Neutrophil (primary cell): ENCODE measurements around the gene STIL.
A peak's percentile ranks its signal among the peaks of the same experiment; 100 is the strongest.
"Not testable (repeated sequence)": the region's sequence is repeated elsewhere in the genome, so short reads cannot be mapped to it uniquely, and the experiment has no call there.

Experiments
- H3K27ac ChIP-seq: fragments of 200-600 bp; sonication (generic); 2 replicates; pipeline ENCODE4 v1.5.1; 2016; ENCODE audit warnings: mild to moderate bottlenecking, moderate library complexity
- H3K27me3 ChIP-seq: fragments of 200-600 bp; sonication (generic); 2 replicates; pipeline ENCODE4 v1.6.0; 2016; ENCODE audit warnings: mild to moderate bottlenecking
- H3K36me3 ChIP-seq: fragments of 200-600 bp; sonication (generic); 2 replicates; pipeline ENCODE4 v1.5.1; 2017
- H3K4me1 ChIP-seq, 2 experiments: fragments of 200-600 bp in 1 of 2; sonication (generic) in 1 of 2; 1 replicate in 1 of 2; 2 replicates in 1 of 2; pipeline versions ENCODE4 v1.5.1 to v1.6.1; 2013 to 2016; ENCODE audit warnings: low read depth in 1 of 2, low read length in 1 of 2, mild to moderate bottlenecking in 1 of 2, moderate library complexity in 1 of 2; ENCODE audit not compliant: control insufficient read depth in 1 of 2, insufficient read depth in 1 of 2
- H3K4me3 ChIP-seq, 2 experiments: fragments of 200-600 bp in 1 of 2; sonication (generic) in 1 of 2; 1 replicate in 1 of 2; 2 replicates in 1 of 2; pipeline ENCODE4 v1.5.1; 2013 to 2016; ENCODE audit warnings: low read depth in 1 of 2, low read length in 1 of 2, mild to moderate bottlenecking in 1 of 2, moderate library complexity in 1 of 2
- H3K9me3 ChIP-seq: fragments of 200-600 bp; sonication (generic); 2 replicates; pipeline ENCODE4 v1.5.1; 2016
- TF ChIP-seq, protein P1 (sequence below): fragments of 200-600 bp; sonication (generic); IDR thresholded peaks from 2 replicates; pipeline ENCODE4 v1.5.1; 2016; ENCODE audit warnings: antibody characterized with exemption

STIL gene

DNA sequence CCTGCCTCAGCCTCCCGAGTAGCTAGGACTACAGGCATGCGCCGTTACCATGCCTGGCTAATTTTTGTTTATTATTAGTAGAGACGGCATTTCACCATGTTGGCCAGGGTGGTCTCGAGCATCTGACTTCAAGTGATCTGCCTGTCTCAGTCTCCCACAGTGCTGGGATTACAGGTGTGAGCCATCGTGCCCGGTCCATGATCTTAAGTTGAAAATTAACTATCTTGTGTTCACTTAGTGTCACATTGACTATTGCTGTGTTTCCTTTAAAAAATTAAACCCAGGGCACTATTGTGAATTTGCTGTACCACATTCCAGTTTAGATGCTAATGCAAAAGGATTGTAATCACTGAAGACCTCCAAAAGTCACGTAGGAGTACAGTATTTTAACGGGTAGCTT, 33.8 kb upstream of the STIL start:
- Histone ChIP-seq H3K9me3 (no peaks in the 10 kb centered on the region), H3K4me1 (no peaks in the 10 kb centered on the region), H3K27me3 (no peaks in the 10 kb centered on the region), H3K4me3 (no peak overlapping the region), H3K27ac (no peak overlapping the region), H3K36me3 (no peaks in the 10 kb centered on the region)
- TF ChIP-seq, protein P1, sequence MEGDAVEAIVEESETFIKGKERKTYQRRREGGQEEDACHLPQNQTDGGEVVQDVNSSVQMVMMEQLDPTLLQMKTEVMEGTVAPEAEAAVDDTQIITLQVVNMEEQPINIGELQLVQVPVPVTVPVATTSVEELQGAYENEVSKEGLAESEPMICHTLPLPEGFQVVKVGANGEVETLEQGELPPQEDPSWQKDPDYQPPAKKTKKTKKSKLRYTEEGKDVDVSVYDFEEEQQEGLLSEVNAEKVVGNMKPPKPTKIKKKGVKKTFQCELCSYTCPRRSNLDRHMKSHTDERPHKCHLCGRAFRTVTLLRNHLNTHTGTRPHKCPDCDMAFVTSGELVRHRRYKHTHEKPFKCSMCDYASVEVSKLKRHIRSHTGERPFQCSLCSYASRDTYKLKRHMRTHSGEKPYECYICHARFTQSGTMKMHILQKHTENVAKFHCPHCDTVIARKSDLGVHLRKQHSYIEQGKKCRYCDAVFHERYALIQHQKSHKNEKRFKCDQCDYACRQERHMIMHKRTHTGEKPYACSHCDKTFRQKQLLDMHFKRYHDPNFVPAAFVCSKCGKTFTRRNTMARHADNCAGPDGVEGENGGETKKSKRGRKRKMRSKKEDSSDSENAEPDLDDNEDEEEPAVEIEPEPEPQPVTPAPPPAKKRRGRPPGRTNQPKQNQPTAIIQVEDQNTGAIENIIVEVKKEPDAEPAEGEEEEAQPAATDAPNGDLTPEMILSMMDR = no peak

DNA sequence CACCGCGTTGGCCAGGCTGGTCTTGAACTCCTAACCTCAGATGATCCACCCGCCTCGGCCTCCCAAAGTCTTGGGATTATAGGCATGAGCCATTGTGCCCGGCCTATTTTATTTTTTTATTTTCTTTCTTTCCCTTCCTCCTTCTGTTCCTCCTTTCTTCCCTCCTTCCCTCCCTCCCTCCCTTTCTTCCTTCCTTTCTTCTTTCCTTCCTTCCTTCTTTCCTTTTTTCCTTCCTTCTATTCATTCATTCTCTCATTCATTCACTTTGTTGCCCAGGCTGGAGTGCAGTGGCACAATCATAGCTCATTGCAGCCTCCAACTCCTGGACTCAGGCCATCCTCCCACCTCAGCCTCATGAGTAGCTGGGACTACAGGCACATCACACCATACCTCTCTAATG, 33.0 kb upstream of the STIL start:
- H3K27me3 ChIP-seq, H3K36me3 ChIP-seq, H3K4me1 ChIP-seq, H3K4me3 ChIP-seq, H3K27ac ChIP-seq, H3K9me3 ChIP-seq: not testable (repeated sequence)

DNA sequence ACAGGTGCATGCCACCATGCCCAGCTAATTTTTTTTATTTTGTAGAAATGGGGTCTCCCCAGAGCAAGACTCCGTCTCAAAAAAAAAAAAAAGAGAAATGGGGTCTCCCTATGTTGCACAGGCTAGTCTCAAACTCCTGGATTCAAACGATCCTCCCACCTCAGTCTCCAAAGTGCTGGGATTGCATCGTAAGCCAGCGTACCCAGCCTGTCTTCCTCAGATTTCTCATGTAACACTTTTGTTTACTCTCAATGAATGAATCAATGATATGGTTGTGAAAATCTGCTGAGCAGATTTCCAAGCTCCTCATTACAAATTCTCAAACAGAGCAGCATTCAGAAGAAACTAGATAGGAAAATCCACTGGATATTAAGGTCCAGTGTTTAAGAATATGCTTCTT, 26.3 kb upstream of the STIL start:
- peaks cover 0 to 1% of the 10 kb centered on the region in 2 experiments for H3K4me1 ChIP-seq
- H3K27me3 ChIP-seq = no peaks in the 10 kb centered on the region
- no peaks in the 10 kb centered on the region for H3K9me3 ChIP-seq
- no peaks in the 10 kb centered on the region for H3K36me3 ChIP-seq
- TF ChIP-seq, protein P1 = no peak
- no peak overlapping the region for H3K4me3 ChIP-seq
- no peak overlapping the region for H3K27ac ChIP-seq

DNA sequence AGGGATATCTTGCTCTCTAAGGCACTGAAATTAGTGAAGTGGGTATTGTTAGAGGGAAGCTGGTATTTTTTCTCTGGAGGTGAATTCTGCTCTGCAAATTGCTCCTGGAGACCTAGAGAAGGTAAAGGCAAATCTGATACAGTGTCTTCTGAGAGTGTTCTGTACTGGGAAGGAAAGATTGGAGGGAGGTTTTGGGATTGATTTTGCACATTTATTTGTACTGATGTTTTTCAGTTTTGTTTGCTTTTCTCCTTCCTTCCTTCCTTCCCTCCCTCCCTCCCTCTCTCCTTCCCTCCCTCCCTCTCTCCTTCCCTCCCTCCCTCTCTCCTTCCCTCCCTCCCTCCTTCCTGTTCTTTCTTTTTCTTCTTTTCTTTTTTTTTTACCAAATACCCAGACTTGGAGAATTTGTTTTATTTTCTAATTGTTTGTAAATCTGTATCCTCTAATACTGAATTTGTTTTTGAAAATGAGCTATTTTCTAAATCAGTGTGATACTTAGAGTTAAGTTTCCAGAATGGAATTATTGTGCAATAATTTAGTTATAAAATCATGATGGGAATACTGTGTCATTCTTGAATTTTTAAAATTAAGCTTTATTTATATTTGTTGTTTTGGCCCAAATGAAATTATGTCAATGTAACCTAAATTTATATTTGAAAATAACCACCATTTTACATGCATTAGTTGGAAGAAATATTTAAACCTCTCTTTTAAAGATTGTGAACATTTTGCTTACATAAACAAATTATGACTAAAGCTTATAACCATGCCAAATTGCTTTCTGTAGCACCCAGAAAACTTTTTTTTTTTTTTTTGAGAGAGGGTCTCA, 24.5 kb upstream of the STIL start:
- no peaks in the 10 kb centered on the region for H3K27me3 ChIP-seq
- TF ChIP-seq, protein P1 = no peak

DNA sequence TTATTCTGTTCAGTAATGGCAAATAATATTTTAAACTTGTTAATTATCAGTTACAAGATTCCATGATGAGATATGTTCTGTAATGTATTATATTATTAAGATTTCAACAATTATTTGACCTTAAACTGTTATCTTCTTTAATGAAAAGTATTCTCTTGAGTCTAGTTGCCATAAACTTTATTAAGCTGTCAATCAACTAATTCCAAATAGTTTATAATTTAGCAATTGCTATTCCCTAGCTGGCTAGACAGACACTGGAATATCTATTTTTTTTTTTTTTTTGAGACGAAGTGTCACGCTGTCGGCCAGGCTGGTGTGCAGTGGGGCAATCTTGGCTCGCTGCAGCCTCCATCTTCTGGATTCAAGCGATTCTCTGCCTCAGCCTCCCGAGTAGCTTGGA, 23.4 kb upstream of the STIL start:
- TF ChIP-seq, protein P1 = no peak
- Histone ChIP-seq H3K4me1 (peaks cover 16 to 18% of the 10 kb centered on the region in 2 experiments), H3K36me3 (no peaks in the 10 kb centered on the region), H3K9me3 (no peaks in the 10 kb centered on the region), H3K4me3 (no peak overlapping the region), H3K27ac (no peak overlapping the region), H3K27me3 (no peaks in the 10 kb centered on the region)

More for the DNA sequence above, 24.5 kb upstream of the STIL start:
- Histone ChIP-seq H3K36me3 (no peaks in the 10 kb centered on the region), H3K4me1 (peaks cover 9% of the 10 kb centered on the region in 2 experiments), H3K4me3 (no peak overlapping the region), H3K9me3 (no peaks in the 10 kb centered on the region), H3K27ac (no peak overlapping the region)

DNA sequence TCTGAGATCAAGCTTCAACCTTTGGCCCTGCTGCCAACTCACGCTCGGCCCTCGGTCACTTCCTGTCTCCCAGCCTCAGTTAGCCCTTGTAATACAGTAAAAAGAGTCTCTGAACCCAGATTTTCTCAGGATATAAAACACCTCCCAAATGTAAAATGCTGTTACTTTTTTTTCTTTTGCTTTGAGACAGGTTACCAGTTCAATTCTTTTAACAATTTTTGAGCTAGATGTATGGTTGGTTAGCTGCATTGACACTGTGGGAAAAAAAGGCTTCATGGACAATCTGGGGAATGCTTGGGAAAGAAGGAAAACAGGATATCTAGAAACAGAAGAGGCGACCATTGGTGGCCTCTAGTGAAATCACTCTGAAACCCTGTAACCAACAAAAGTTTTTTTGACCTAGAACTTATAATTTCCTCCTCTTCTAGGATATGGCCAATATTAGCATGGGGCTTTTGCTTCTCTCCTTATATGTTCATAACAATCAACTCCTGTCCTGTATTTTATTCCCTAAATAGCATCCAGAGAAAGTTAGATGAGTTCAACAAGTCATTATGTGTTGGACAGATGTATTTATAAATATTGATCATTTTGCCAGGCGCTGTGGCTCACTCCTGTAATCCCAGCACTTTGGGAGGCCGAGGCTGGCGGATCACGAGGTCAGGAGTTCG, 21.0 kb upstream of the STIL start:
- H3K4me1 ChIP-seq = peaks cover 16 to 18% of the 10 kb centered on the region in 2 experiments
- no peaks in the 10 kb centered on the region for H3K36me3 ChIP-seq

More for the DNA sequence above, 21.0 kb upstream of the STIL start:
- Histone ChIP-seq H3K4me3 (peak overlapping the region; percentile 90 to 99), H3K27me3 (no peaks in the 10 kb centered on the region), H3K9me3 (no peaks in the 10 kb centered on the region), H3K27ac (peak overlapping the region; percentile 96)
- TF ChIP-seq, protein P1 = no peak
